CD4-positive, CD25-positive, alpha-beta regulatory T cell (primary cell): Measurements from ENCODE around the gene RNF167. TPM values are rescaled to one million over a fixed set of nuclear protein-coding genes. Genes with fewer than 3 reads are reported as not detected.

Experiments used
- ATAC-seq, 2 donors: fragments of 150-1000 bp; cut with Tn5 transposase; one replicate each; pipeline ENCODE4 v1.10.0; 2021; ENCODE audit warnings: low read depth in 2 of 2, moderate number of reproducible peaks in 2 of 2, moderate library complexity in 1 of 2
- DNase-seq, 3 donors: peaks; one replicate each; pipeline versions ENCODE4 v3.0.0 to v3.0.0-alpha.2; 2012 to 2022; ENCODE audit warnings: mixed read lengths in 1 of 3
- H3K27ac ChIP-seq: one replicate; pipeline ENCODE4 v1.7.0; 2013; ENCODE audit warnings: mild to moderate bottlenecking, low read length; ENCODE audit not compliant: insufficient read depth, poor library complexity, severe bottlenecking
- H3K27me3 ChIP-seq: one replicate; pipeline ENCODE4 v1.7.0; 2013; ENCODE audit warnings: low read length; ENCODE audit not compliant: control insufficient read depth, insufficient read depth
- H3K36me3 ChIP-seq: one replicate; pipeline ENCODE4 v1.7.0; 2013; ENCODE audit warnings: mild to moderate bottlenecking, low read length, moderate library complexity; ENCODE audit not compliant: control insufficient read depth, insufficient read depth
- H3K4me1 ChIP-seq: 2 replicates; pipeline ENCODE4 v1.7.0; 2013; ENCODE audit warnings: mild to moderate bottlenecking, low read length; ENCODE audit not compliant: insufficient read depth, control insufficient read depth, poor library complexity, severe bottlenecking
- H3K4me3 ChIP-seq: one replicate; pipeline ENCODE4 v1.7.0; 2013; ENCODE audit warnings: low read depth, mild to moderate bottlenecking, low read length, moderate library complexity
- H3K9me3 ChIP-seq, 2 experiments: 1 replicate in 1 of 2; 2 replicates in 1 of 2; pipeline ENCODE4 v1.7.0; 2013; ENCODE audit warnings: low read length in 2 of 2, mild to moderate bottlenecking in 1 of 2, moderate library complexity in 1 of 2; ENCODE audit not compliant: control insufficient read depth in 2 of 2
- H3K27ac Mint-ChIP-seq, 3 donors: one replicate each; pipeline ENCODE4 v1.8.0; 2020 to 2022; ENCODE audit warnings: mild to moderate bottlenecking in 3 of 3, mixed read lengths in 3 of 3, moderate library complexity in 2 of 3
- H3K27me3 Mint-ChIP-seq: one replicate; pipeline ENCODE4 v1.8.0; 2022; ENCODE audit warnings: mild to moderate bottlenecking, mixed read lengths
- H3K36me3 Mint-ChIP-seq: one replicate; pipeline ENCODE4 v1.8.0; 2020; ENCODE audit warnings: mixed read lengths
- H3K4me1 Mint-ChIP-seq, 4 donors: one replicate each; pipeline ENCODE4 v1.8.0; 2020 to 2022; ENCODE audit warnings: mixed read lengths in 4 of 4, mild to moderate bottlenecking in 1 of 4
- H3K4me3 Mint-ChIP-seq, 4 donors: one replicate each; pipeline ENCODE4 v1.8.0; 2020 to 2022; ENCODE audit warnings: mild to moderate bottlenecking in 4 of 4, mixed read lengths in 4 of 4, moderate library complexity in 3 of 4
- H3K9me3 Mint-ChIP-seq, 7 donors: one replicate each; pipeline ENCODE4 v1.8.0; 2020 to 2022; ENCODE audit warnings: mixed read lengths in 7 of 7, mild to moderate bottlenecking in 3 of 7, moderate library complexity in 2 of 7
- polyA plus RNA-seq, 4 donors: library from polyadenylated mRNA; unstranded; fragments of 300-500 nt; fragmentation: Illumina TruSeq; gene quantifications; one replicate each; pipeline ENCODE4 v1.2.3, GENCODE V29; 2021
- total RNA-seq: library from RNA; stranded (reverse); gene quantifications from one replicate; pipeline ENCODE4 v1.2.3, GENCODE V29; 2022

Gene RNF167
- total and polyA plus RNA-seq, 5 donors from 2014 or later: 31.5 to 105 (median 50.7) TPM

- ATAC-seq (peak; percentile 62 to 64), DNase-seq (peak; percentile 87 to 99 (median 97))
- Mint-ChIP-seq H3K4me3 (no peak within 1 kb of the TSS), H3K4me1 (peaks cover 6 to 27% (median 23%) of the 10 kb centered on the region in 4 donors), H3K9me3 (no peaks in the 10 kb centered on the region), H3K27ac (peak within 1 kb of the TSS in 2 of 3 donors; percentile 43 to 53), H3K27me3 (no peaks in the 10 kb centered on the region), H3K36me3 (peaks cover 28% of the 10 kb centered on the region)
- peak within 1 kb of the TSS; percentile 88 for H3K27ac ChIP-seq
- H3K4me3 ChIP-seq: peak within 1 kb of the TSS; percentile 90
- peaks cover 31% of the 10 kb centered on the region for H3K4me1 ChIP-seq
- no peaks in the 10 kb centered on the region for H3K9me3 ChIP-seq
- H3K36me3 ChIP-seq: peaks cover 12% of the 10 kb centered on the region
- no peaks in the 10 kb centered on the region for H3K27me3 ChIP-seq
These were observed 27.7 kb downstream of the RNF167 start, which contains the start of gene SPAG7 for GRCh38 chr17:4967539-4968485. Gene SPAG7, minus strand, starts transcription at chr17:4967817. Its CDS starts 13 bp downstream, at chr17:4967804.

- Mint-ChIP-seq H3K4me1 (peaks cover 6 to 27% (median 22%) of the 10 kb centered on the region in 4 donors), H3K9me3 (no peaks in the 10 kb centered on the region), H3K27me3 (no peaks in the 10 kb centered on the region), H3K4me3 (no peak overlapping the region), H3K27ac (peak overlapping the region in 1 of 3 donors; percentile 96), H3K36me3 (peaks cover 29% of the 10 kb centered on the region)
- DNase-seq (no peak), ATAC-seq (no peak)
- H3K9me3 ChIP-seq: no peaks in the 10 kb centered on the region
- peaks cover 20% of the 10 kb centered on the region for H3K36me3 ChIP-seq
- H3K27ac ChIP-seq: peak overlapping the region; percentile 88
- H3K4me3 ChIP-seq: peak overlapping the region; percentile 69
- peaks cover 31% of the 10 kb centered on the region for H3K4me1 ChIP-seq
- no peaks in the 10 kb centered on the region for H3K27me3 ChIP-seq
These were observed 28.5 kb downstream of the RNF167 start for GRCh38 chr17:4968486-4969046.

GRCh38 chr17:4969047-4969550 is 29.0 kb downstream of the RNF167 start:
- no peaks in the 10 kb centered on the region for H3K27me3 ChIP-seq
- peak overlapping the region; percentile 69 for H3K4me3 ChIP-seq
- H3K4me1 ChIP-seq: peaks cover 31% of the 10 kb centered on the region
- Mint-ChIP-seq H3K27ac (peak overlapping the region in 1 of 3 donors; percentile 96), H3K9me3 (no peaks in the 10 kb centered on the region), H3K4me3 (no peak overlapping the region), H3K36me3 (peaks cover 32% of the 10 kb centered on the region), H3K27me3 (no peaks in the 10 kb centered on the region), H3K4me1 (peaks cover 6 to 27% (median 22%) of the 10 kb centered on the region in 4 donors)
- ATAC-seq (no peak), DNase-seq (peak in 1 of 3 donors; percentile 28)
- peaks cover 25% of the 10 kb centered on the region for H3K36me3 ChIP-seq
- H3K9me3 ChIP-seq: no peaks in the 10 kb centered on the region
- H3K27ac ChIP-seq: peak overlapping the region; percentile 88

- no peak for ATAC-seq
- peak overlapping the region in 1 of 3 donors; percentile 96 for H3K27ac Mint-ChIP-seq
- no peaks in the 10 kb centered on the region for H3K9me3 ChIP-seq
- peaks cover 31% of the 10 kb centered on the region for H3K36me3 ChIP-seq
- no peak overlapping the region for H3K4me3 Mint-ChIP-seq
- no peak for DNase-seq
- H3K4me3 ChIP-seq: peak overlapping the region; percentile 44
- H3K4me1 ChIP-seq: peaks cover 31% of the 10 kb centered on the region
- H3K36me3 Mint-ChIP-seq: peaks cover 36% of the 10 kb centered on the region
- no peaks in the 10 kb centered on the region for H3K27me3 Mint-ChIP-seq
- H3K9me3 Mint-ChIP-seq: no peaks in the 10 kb centered on the region
- peaks cover 6 to 27% (median 22%) of the 10 kb centered on the region in 4 donors for H3K4me1 Mint-ChIP-seq
- H3K27ac ChIP-seq: peak overlapping the region; percentile 11
- no peaks in the 10 kb centered on the region for H3K27me3 ChIP-seq
These were observed 29.6 kb downstream of the RNF167 start for GRCh38 chr17:4969551-4970173.

GRCh38 chr17:4970273-4970672 is 30.2 kb downstream of the RNF167 start:
- H3K27me3 Mint-ChIP-seq: no peaks in the 10 kb centered on the region
- peak overlapping the region in 3 of 4 donors; percentile 15 to 67 (median 64) for H3K4me3 Mint-ChIP-seq
- peak overlapping the region in 1 of 3 donors; percentile 87 for H3K27ac Mint-ChIP-seq

GRCh38 chr17:4971826-4972225 is 31.8 kb downstream of the RNF167 start:
- Mint-ChIP-seq H3K36me3 (peaks cover 40% of the 10 kb centered on the region), H3K27ac (no peak overlapping the region)
- H3K36me3 ChIP-seq: peaks cover 39% of the 10 kb centered on the region

More at GRCh38 chr17:4970273-4970672, 30.2 kb downstream of the RNF167 start:
- peaks cover 31% of the 10 kb centered on the region for H3K4me1 ChIP-seq
- no peaks in the 10 kb centered on the region for H3K9me3 ChIP-seq
- H3K4me3 ChIP-seq: no peak overlapping the region
- peaks cover 40% of the 10 kb centered on the region for H3K36me3 Mint-ChIP-seq
- peaks cover 34% of the 10 kb centered on the region for H3K36me3 ChIP-seq
- H3K4me1 Mint-ChIP-seq: peaks cover 6 to 26% (median 23%) of the 10 kb centered on the region in 4 donors
- H3K9me3 Mint-ChIP-seq: no peaks in the 10 kb centered on the region
- ATAC-seq (no peak), DNase-seq (no peak)
- H3K27me3 ChIP-seq: no peaks in the 10 kb centered on the region
- H3K27ac ChIP-seq: no peak overlapping the region

GRCh38 chr17:4972322-4972721 is 32.3 kb downstream of the RNF167 start:
- Histone ChIP-seq H3K27me3 (no peaks in the 10 kb centered on the region), H3K4me1 (peaks cover 23% of the 10 kb centered on the region), H3K27ac (no peak overlapping the region), H3K36me3 (peaks cover 44% of the 10 kb centered on the region), H3K9me3 (no peaks in the 10 kb centered on the region), H3K4me3 (no peak overlapping the region)
- ATAC-seq (no peak), DNase-seq (no peak)
- Mint-ChIP-seq H3K27ac (peak overlapping the region in 1 of 3 donors; percentile 25), H3K4me3 (no peak overlapping the region), H3K4me1 (peaks cover 0 to 20% (median 16%) of the 10 kb centered on the region in 4 donors), H3K9me3 (no peaks in the 10 kb centered on the region), H3K36me3 (peaks cover 45% of the 10 kb centered on the region), H3K27me3 (no peaks in the 10 kb centered on the region)

More at GRCh38 chr17:4971826-4972225, 31.8 kb downstream of the RNF167 start:
- H3K4me3 Mint-ChIP-seq: no peak overlapping the region
- Histone ChIP-seq H3K27ac (no peak overlapping the region), H3K4me3 (no peak overlapping the region), H3K9me3 (no peaks in the 10 kb centered on the region), H3K4me1 (peaks cover 25% of the 10 kb centered on the region), H3K27me3 (no peaks in the 10 kb centered on the region)
- H3K4me1 Mint-ChIP-seq: peaks cover 0 to 20% (median 16%) of the 10 kb centered on the region in 4 donors
- H3K9me3 Mint-ChIP-seq: no peaks in the 10 kb centered on the region
- ATAC-seq: no peak
- no peak for DNase-seq
- no peaks in the 10 kb centered on the region for H3K27me3 Mint-ChIP-seq
